Trophoblast cell (in vitro differentiated cells and primary cell): ENCODE data around the gene UBL7.
"Not testable (repeated sequence)": the region's sequence is repeated elsewhere in the genome, so short reads cannot be mapped to it uniquely, and the experiment has no call there.

Experiments
- DNase-seq, 2 donors: peaks; one replicate each; pipeline ENCODE4 v3.0.0-alpha.2; 2016
- H2AFZ ChIP-seq: 2 replicates; pipeline ENCODE4 v1.6.1; 2013; ENCODE audit warnings: low read length, moderate library complexity, mild to moderate bottlenecking; ENCODE audit not compliant: insufficient read depth, poor library complexity
- H2AK5ac ChIP-seq: 2 replicates; pipeline ENCODE4 v1.6.1; 2013; ENCODE audit warnings: mild to moderate bottlenecking, low read length
- H2BK120ac ChIP-seq: 2 replicates; pipeline ENCODE4 v1.6.1; 2013; ENCODE audit warnings: low read length, mild to moderate bottlenecking, moderate library complexity; ENCODE audit not compliant: insufficient read depth, poor library complexity
- H2BK12ac ChIP-seq: 2 replicates; pipeline ENCODE4 v1.6.1; 2013; ENCODE audit warnings: mild to moderate bottlenecking, low read length, moderate library complexity
- H2BK5ac ChIP-seq: 2 replicates; pipeline ENCODE4 v1.6.1; 2013; ENCODE audit warnings: low read length, low read depth, moderate library complexity, mild to moderate bottlenecking; ENCODE audit not compliant: poor library complexity
- H3K14ac ChIP-seq: 2 replicates; pipeline ENCODE4 v1.6.1; 2013; ENCODE audit warnings: mild to moderate bottlenecking, low read length
- H3K18ac ChIP-seq: 2 replicates; pipeline ENCODE4 v1.6.1; 2013; ENCODE audit warnings: mild to moderate bottlenecking, low read length
- H3K23ac ChIP-seq: 2 replicates; pipeline ENCODE4 v1.6.1; 2013; ENCODE audit warnings: low read length
- H3K27ac ChIP-seq: 2 replicates; pipeline ENCODE4 v1.5.1; 2013; ENCODE audit warnings: low read depth, mild to moderate bottlenecking, inconsistent platforms, low read length, moderate library complexity
- H3K27me3 ChIP-seq: 2 replicates; pipeline ENCODE4 v1.6.1; 2013; ENCODE audit warnings: inconsistent platforms, mild to moderate bottlenecking, low read length, moderate library complexity; ENCODE audit not compliant: insufficient read depth
- H3K36me3 ChIP-seq, 2 experiments: 1 replicate in 1 of 2; 2 replicates in 1 of 2; pipeline ENCODE4 v1.6.1; 2013; ENCODE audit warnings: low read length in 2 of 2, mild to moderate bottlenecking in 2 of 2, moderate library complexity in 1 of 2; ENCODE audit not compliant: insufficient read depth in 2 of 2, control insufficient read depth in 1 of 2
- H3K4ac ChIP-seq: 2 replicates; pipeline ENCODE4 v1.6.1; 2013; ENCODE audit warnings: low read depth, mild to moderate bottlenecking, low read length, moderate library complexity
- H3K4me1 ChIP-seq, 2 experiments: 1 replicate in 1 of 2; 2 replicates in 1 of 2; pipeline ENCODE4 v1.6.1; 2013; ENCODE audit warnings: low read length in 2 of 2, mild to moderate bottlenecking in 2 of 2, moderate library complexity in 1 of 2; ENCODE audit not compliant: insufficient read depth in 2 of 2, control insufficient read depth in 1 of 2
- H3K4me2 ChIP-seq: 2 replicates; pipeline ENCODE4 v1.6.1; 2013; ENCODE audit warnings: inconsistent platforms, mild to moderate bottlenecking, low read length, moderate library complexity
- H3K4me3 ChIP-seq: 2 replicates; pipeline ENCODE4 v1.5.1; 2013; ENCODE audit warnings: mild to moderate bottlenecking, low read depth, low read length, inconsistent platforms
- H3K79me1 ChIP-seq: one replicate; pipeline ENCODE4 v1.6.1; 2013; ENCODE audit warnings: low read length
- H3K79me2 ChIP-seq: 2 replicates; pipeline ENCODE4 v1.6.1; 2013; ENCODE audit warnings: low read length, mild to moderate bottlenecking; ENCODE audit not compliant: control insufficient read depth, insufficient read depth, poor library complexity
- H3K9ac ChIP-seq: 2 replicates; pipeline ENCODE4 v1.6.1; 2013; ENCODE audit warnings: mild to moderate bottlenecking, low read length
- H3K9me3 ChIP-seq: 2 replicates; pipeline ENCODE4 v1.6.1; 2013; ENCODE audit warnings: low read depth, mild to moderate bottlenecking, control low read depth, inconsistent platforms, low read length; ENCODE audit not compliant: insufficient read depth
- H4K12ac ChIP-seq: 2 replicates; pipeline ENCODE4 v1.6.1; 2013; ENCODE audit warnings: low read depth, mild to moderate bottlenecking, low read length, moderate library complexity
- H4K8ac ChIP-seq: 2 replicates; pipeline ENCODE4 v1.6.1; 2013; ENCODE audit warnings: low read depth, mild to moderate bottlenecking, low read length, moderate library complexity
- H4K91ac ChIP-seq: one replicate; pipeline ENCODE4 v1.6.1; 2013; ENCODE audit warnings: low read depth, mild to moderate bottlenecking, low read length, moderate library complexity
- WGBS: extraction: QIAGEN DNeasy Blood & Tissue Kit; methylation state at CpG from one replicate; pipeline ENCODE4 v1.1.7; 2013; ENCODE audit warnings: missing lambda C conversion rate; ENCODE audit not compliant: insufficient read length, insufficient coverage; ENCODE audit errors: extremely low coverage; 5-methylcytosine and 5-hydroxymethylcytosine counted together

Gene UBL7

DNA sequence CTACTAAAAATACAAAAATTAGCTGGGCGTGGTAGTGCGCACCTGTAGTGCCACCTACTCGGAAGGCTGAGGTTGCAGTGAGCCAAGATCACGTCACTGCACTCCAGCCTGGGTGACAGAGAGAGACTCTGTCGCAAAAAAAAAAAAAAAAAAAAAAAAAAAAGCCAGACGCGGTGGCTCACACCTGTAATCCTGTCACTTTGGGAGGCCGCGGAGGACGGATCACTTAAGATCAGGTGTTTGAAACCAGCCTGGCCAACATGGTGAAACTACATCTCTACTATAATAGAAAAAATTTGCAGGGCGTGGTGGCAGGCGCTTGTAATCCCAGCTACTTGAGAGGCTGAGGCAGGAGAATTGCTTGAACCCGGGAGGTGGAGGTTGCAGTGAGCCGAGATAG lies 1.2 kb downstream of the UBL7 start:
- WGBS = no CpG with 5 or more reads among the region's 14 CpGs
- H3K4me2 ChIP-seq, H3K79me1 ChIP-seq: not testable (repeated sequence)

DNA sequence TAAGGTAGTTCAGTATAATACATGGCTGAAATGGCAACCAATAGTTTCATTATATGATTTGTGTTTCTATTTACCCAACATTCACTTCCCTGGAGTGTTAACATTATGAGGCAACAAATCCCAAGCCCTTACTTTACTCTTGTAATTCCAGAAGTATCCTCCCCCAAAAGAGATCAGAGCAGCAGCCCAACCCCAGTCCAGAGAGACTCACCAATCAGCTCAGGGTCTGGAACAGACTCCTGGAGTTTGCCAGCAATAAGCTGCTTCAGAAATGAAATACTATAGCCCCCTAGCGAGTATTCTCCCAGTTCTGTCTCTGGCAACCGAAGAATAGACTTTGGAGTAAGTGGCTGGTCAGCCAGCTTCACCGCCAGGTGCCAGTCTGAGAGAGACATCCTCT lies 2.5 kb downstream of the UBL7 start:
- peaks cover 0 to 3% of the 10 kb centered on the region in 2 experiments for H3K4me1 ChIP-seq
- no peak overlapping the region for H3K27ac ChIP-seq
- H2BK5ac ChIP-seq = no peak overlapping the region
- H4K12ac ChIP-seq = no peak overlapping the region
- no peak overlapping the region for H3K14ac ChIP-seq
- no peak overlapping the region for H3K4ac ChIP-seq
- H3K79me1 ChIP-seq = peaks cover 6% of the 10 kb centered on the region
- no peak overlapping the region for H2AFZ ChIP-seq
- DNase-seq = no peak
- H3K9ac ChIP-seq = no peak overlapping the region
- WGBS = no CpG with 5 or more reads among the region's 3 CpGs
- H4K8ac ChIP-seq = no peak overlapping the region
- peaks cover 4% of the 10 kb centered on the region in 2 experiments for H3K36me3 ChIP-seq
- no peaks in the 10 kb centered on the region for H3K27me3 ChIP-seq
- no peaks in the 10 kb centered on the region for H3K9me3 ChIP-seq
- H2BK12ac ChIP-seq = no peak overlapping the region
- H2BK120ac ChIP-seq = no peak overlapping the region
- no peak overlapping the region for H2AK5ac ChIP-seq
- no peak overlapping the region for H3K23ac ChIP-seq
- H3K4me3 ChIP-seq = no peak overlapping the region
- H3K18ac ChIP-seq = no peak overlapping the region
- peaks cover 5% of the 10 kb centered on the region for H3K79me2 ChIP-seq
- H4K91ac ChIP-seq = no peak overlapping the region
- no peak overlapping the region for H3K4me2 ChIP-seq

More for the DNA sequence above, 1.2 kb downstream of the UBL7 start:
- H4K8ac ChIP-seq, H3K14ac ChIP-seq, DNase-seq, H3K23ac ChIP-seq, H4K91ac ChIP-seq, H3K9me3 ChIP-seq, H3K79me2 ChIP-seq, H2BK5ac ChIP-seq, H3K9ac ChIP-seq, H2BK120ac ChIP-seq, H3K18ac ChIP-seq, H2BK12ac ChIP-seq, H2AFZ ChIP-seq, H3K27me3 ChIP-seq, H4K12ac ChIP-seq, H3K36me3 ChIP-seq, H3K4me3 ChIP-seq, H3K27ac ChIP-seq, H3K4me1 ChIP-seq, H2AK5ac ChIP-seq, H3K4ac ChIP-seq: not testable (repeated sequence)

DNA sequence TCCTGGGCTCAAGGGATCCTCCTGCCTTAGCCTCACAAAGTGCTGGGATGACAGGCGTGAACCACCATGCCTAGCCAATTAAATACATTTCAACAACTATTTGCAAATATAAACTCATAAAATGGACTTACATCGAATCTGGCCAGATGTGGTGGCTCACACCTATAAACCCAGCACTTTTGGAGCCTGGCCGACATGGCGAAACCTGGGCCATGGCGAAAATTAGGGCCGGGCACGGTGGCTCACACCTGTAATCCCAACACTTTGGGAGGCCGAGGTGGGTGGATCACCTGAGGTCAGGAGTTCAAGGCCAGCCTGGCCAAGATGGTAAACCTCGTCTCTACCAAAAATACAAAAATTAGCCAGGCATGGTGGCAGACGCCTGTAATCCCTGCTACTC lies 3.9 kb downstream of the UBL7 start:
- not testable (repeated sequence) for H3K4me1 ChIP-seq, H4K91ac ChIP-seq, H2AFZ ChIP-seq, H3K23ac ChIP-seq, H2BK5ac ChIP-seq, H3K4ac ChIP-seq, H4K12ac ChIP-seq, H4K8ac ChIP-seq, H3K79me1 ChIP-seq, H2BK120ac ChIP-seq, H3K4me3 ChIP-seq, H3K18ac ChIP-seq, H2BK12ac ChIP-seq, H2AK5ac ChIP-seq, H3K14ac ChIP-seq, H3K9ac ChIP-seq, H3K27ac ChIP-seq, H3K36me3 ChIP-seq, H3K4me2 ChIP-seq, H3K27me3 ChIP-seq, DNase-seq, H3K79me2 ChIP-seq, H3K9me3 ChIP-seq
- WGBS = no CpG with 5 or more reads among the region's 10 CpGs

DNA sequence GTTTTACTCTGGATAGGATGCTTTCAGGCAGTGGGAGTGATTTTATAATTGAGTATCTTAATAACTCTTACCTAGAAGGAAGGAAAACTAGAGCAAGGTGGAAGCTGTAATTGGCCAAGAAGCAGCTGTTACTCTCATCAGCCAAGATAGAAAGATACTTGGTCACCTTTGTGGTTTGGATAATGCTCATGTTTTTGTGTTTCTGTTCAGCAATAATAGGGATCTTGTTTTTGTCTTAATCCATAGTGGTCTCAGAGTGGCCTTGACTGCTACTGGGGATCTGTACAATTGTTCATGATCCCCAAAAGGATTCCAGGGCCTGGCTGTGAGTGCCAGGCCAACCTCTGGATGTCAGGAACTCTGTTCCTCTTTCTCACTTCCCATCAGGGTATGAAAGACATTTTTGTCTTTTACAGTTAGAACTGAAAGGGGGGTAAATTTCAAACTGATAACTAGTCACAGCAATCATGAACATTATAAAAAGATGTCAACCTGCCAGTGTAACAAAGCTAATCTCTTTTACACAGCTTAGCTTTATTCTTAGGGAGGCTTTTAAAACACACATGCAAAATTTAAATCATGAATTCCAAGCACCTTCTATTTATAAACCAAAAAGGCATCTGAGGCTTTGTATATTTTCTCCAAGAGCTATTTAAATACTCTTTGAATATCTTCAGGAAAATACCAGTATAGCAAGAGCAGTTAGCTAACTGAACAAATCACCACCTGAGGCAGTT lies 6.0 kb downstream of the UBL7 start:
- H4K91ac ChIP-seq = no peak overlapping the region
- no peaks in the 10 kb centered on the region for H3K79me1 ChIP-seq
- H4K8ac ChIP-seq = no peak overlapping the region
- H3K14ac ChIP-seq = no peak overlapping the region
- H3K9ac ChIP-seq = no peak overlapping the region
- H3K4me3 ChIP-seq = no peak overlapping the region
- no peak overlapping the region for H2AFZ ChIP-seq
- H3K23ac ChIP-seq = no peak overlapping the region
- H4K12ac ChIP-seq = no peak overlapping the region
- H3K4me1 ChIP-seq = no peaks in the 10 kb centered on the region
- H3K27ac ChIP-seq = no peak overlapping the region
- no peak overlapping the region for H3K4me2 ChIP-seq
- H3K9me3 ChIP-seq = no peaks in the 10 kb centered on the region
- no peak overlapping the region for H3K18ac ChIP-seq
- no peak overlapping the region for H2AK5ac ChIP-seq
- H3K36me3 ChIP-seq = peaks cover 12 to 18% of the 10 kb centered on the region in 2 experiments
- no peaks in the 10 kb centered on the region for H3K27me3 ChIP-seq
- H3K79me2 ChIP-seq = no peaks in the 10 kb centered on the region
- no peak overlapping the region for H2BK5ac ChIP-seq
- DNase-seq = no peak
- H3K4ac ChIP-seq = no peak overlapping the region
- no peak overlapping the region for H2BK12ac ChIP-seq
- H2BK120ac ChIP-seq = no peak overlapping the region
